SK-N-DZ (cell line): Measurements from ENCODE around the gene GUCY2D.

Experiments used
- DNase-seq: peaks from one replicate; pipeline ENCODE4 v3.0.0-alpha.2; 2015; ENCODE audit warnings: low spot score

The GUCY2D gene

GRCh38 chr17:7992516-7992915, 9.9 kb upstream of the GUCY2D start:
- DNase-seq, result no peak

GRCh38 chr17:7992924-7993323, 9.5 kb upstream of the GUCY2D start:
- DNase-seq, result no peak

GRCh38 chr17:7993972-7994589, 8.3 kb upstream of the GUCY2D start:
- DNase-seq, result no peak

GRCh38 chr17:7995724-7996123, 6.7 kb upstream of the GUCY2D start:
- no peak for DNase-seq

GRCh38 chr17:7997186-7997585, 5.2 kb upstream of the GUCY2D start:
- DNase-seq, result peak; percentile 62

- no peak for DNase-seq
Measured at GRCh38 chr17:8002721-8003593, 542 bp downstream of the GUCY2D start.

GRCh38 chr17:8003594-8004181, 1.3 kb downstream of the GUCY2D start:
- no peak for DNase-seq

- no peak for DNase-seq
Measured at GRCh38 chr17:8004899-8005298, 2.5 kb downstream of the GUCY2D start.

- no peak for DNase-seq
Measured at GRCh38 chr17:8005357-8005756, 2.9 kb downstream of the GUCY2D start.

GRCh38 chr17:8005967-8006730, 3.7 kb downstream of the GUCY2D start:
- DNase-seq, result no peak

GRCh38 chr17:8006836-8007680, 4.6 kb downstream of the GUCY2D start:
- no peak for DNase-seq

GRCh38 chr17:8007836-8008235, 5.4 kb downstream of the GUCY2D start:
- no peak for DNase-seq

- DNase-seq, result no peak
Measured at GRCh38 chr17:8012045-8012580, 9.7 kb downstream of the GUCY2D start.

- no peak for DNase-seq
Measured at GRCh38 chr17:8012996-8013640, 10.7 kb downstream of the GUCY2D start.

- DNase-seq, result no peak
Measured at GRCh38 chr17:8013731-8014557, 11.5 kb downstream of the GUCY2D start.

GRCh38 chr17:8014558-8014850, 12.1 kb downstream of the GUCY2D start:
- DNase-seq, result no peak

GRCh38 chr17:8015236-8015956, 13.0 kb downstream of the GUCY2D start:
- no peak for DNase-seq

- no peak for DNase-seq
Measured at GRCh38 chr17:8015957-8016631, 13.7 kb downstream of the GUCY2D start.
